BJ (cell line): ENCODE measurements around the gene PHAF1. TPM values are rescaled to one million over a fixed set of nuclear protein-coding genes. Genes with fewer than 3 reads are reported as not detected.

Experiments
- CTCF ChIA-PET: fragments of 350-600 bp; formaldehyde crosslinking; extraction: SDS; loops from one replicate; lab custom pipeline; 2021; ENCODE audit warnings: antibody characterized with exemption, inconsistent platforms; lab: Yijun Ruan, JAX
- POLR2A ChIA-PET: fragments of 300-600 bp; sonication (Branson Sonifier 250); formaldehyde crosslinking; extraction: SDS; loops from one replicate; lab custom pipeline; 2021; ENCODE audit warnings: antibody characterized with exemption; lab: Charles Lee
- DNase-seq: peaks from one replicate; pipeline ENCODE4 v3.0.0-alpha.2; 2011; ENCODE audit warnings: low read depth
- H3K27me3 ChIP-seq: 2 replicates; pipeline ENCODE4 v1.6.0; 2011; ENCODE audit warnings: low read length; ENCODE audit not compliant: control insufficient read depth, insufficient read depth
- H3K36me3 ChIP-seq: 2 replicates; pipeline ENCODE4 v1.5.1; 2011; ENCODE audit warnings: low read length; ENCODE audit not compliant: control insufficient read depth, insufficient read depth
- H3K4me3 ChIP-seq: 2 replicates; pipeline ENCODE4 v1.5.1; 2011; ENCODE audit warnings: low read depth, mild to moderate bottlenecking, control low read depth, low read length
- polyA plus RNA-seq: library from polyadenylated mRNA; depleted of rRNA; stranded (reverse); fragments of >200 nt; gene quantifications from 2 replicates; pipeline ENCODE4 v1.2.3, GENCODE V29; 2011
- TF ChIP-seq, protein P1 (sequence below): IDR thresholded peaks from 2 replicates; pipeline ENCODE4 v1.5.1; 2011; ENCODE audit warnings: low read depth, mild to moderate bottlenecking, control low read depth, inconsistent platforms, low read length, moderate library complexity; ENCODE audit not compliant: insufficient read depth

Gene PHAF1
- polyA plus RNA-seq, 1 experiment, result 27.7 TPM

DNA sequence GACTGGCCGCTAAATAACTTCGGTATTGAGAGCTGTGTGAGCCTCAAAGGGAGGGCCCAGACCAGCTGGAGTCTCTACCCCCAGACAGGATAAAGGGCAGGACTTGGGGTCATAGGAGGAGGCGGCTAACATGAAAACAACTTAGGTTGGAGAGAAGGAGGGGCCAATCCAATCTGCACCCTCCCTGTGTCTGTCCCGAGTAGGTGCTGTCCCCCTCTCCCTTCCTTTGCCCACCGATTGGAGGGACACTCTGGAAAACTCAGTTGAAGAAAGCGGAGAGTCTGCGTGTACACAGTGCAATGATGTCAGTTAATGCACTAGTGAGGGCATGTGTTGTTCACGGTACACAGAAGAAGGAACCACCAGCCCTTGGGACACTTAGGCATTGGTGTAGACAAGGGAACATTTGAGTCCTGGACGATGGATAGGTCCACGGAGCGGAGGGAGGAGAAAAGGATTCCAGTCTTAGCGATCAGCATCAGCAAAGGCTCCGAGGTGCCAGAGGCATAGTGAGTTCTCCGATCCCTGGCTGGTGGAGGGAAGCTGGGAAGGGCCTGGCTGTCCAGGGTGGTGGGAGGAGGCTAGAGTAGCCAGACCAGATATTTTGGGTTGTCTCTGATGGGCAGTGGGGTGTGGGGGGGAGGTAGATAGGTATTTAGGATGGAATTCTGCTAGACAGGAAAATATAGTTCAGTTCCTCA is 61.4 kb downstream of the PHAF1 start:
- Histone ChIP-seq H3K27me3 (peaks cover 8% of the 10 kb centered on the region; the same call in 1 of the 2 replicates), H3K4me3 (peak overlapping the region; percentile 37), H3K36me3 (no peaks in the 10 kb centered on the region)
- DNase-seq, result no peak
- ChIA-PET POLR2A (interaction anchor here (0.6 to 1.4 kb wide), 2 partner anchors 10 to 77 kb away, joined by 3 read pairs; no protein-coding TSS in a partner anchor), CTCF (interaction anchor here (1.3 to 5.1 kb wide), 6 partner anchors 10 to 163 kb away, joined by 3 to 34 read pairs (median 10); partner anchors contain the start of gene B3GNT9)
- TF ChIP-seq, protein P1, sequence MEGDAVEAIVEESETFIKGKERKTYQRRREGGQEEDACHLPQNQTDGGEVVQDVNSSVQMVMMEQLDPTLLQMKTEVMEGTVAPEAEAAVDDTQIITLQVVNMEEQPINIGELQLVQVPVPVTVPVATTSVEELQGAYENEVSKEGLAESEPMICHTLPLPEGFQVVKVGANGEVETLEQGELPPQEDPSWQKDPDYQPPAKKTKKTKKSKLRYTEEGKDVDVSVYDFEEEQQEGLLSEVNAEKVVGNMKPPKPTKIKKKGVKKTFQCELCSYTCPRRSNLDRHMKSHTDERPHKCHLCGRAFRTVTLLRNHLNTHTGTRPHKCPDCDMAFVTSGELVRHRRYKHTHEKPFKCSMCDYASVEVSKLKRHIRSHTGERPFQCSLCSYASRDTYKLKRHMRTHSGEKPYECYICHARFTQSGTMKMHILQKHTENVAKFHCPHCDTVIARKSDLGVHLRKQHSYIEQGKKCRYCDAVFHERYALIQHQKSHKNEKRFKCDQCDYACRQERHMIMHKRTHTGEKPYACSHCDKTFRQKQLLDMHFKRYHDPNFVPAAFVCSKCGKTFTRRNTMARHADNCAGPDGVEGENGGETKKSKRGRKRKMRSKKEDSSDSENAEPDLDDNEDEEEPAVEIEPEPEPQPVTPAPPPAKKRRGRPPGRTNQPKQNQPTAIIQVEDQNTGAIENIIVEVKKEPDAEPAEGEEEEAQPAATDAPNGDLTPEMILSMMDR, result no peak

DNA sequence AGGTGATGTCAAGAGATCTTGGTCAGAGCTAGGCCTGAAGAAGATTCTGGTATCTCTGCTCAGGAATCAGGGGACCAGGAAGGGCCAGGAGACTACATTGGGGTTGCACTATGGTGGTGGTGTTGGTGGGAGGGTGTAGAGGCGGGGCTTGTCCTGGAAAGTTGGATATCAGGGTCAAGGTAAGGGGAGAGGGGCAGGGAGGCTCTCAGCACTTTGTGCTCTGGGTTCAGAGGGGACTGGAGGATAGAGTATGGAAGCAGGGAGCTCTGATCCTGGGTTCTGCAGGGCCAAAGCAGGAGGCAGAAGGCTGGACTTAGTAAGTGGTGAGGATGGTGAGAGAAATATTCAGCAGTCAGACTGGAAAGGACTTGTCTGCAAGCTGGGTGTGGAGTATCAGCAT is 63.6 kb downstream of the PHAF1 start:
- TF ChIP-seq, protein P1, result no peak
- no peaks in the 10 kb centered on the region for H3K27me3 ChIP-seq
- H3K36me3 ChIP-seq, result no peaks in the 10 kb centered on the region
- POLR2A ChIA-PET, result no interaction called here
- H3K4me3 ChIP-seq, result peak overlapping the region; percentile 48
- CTCF ChIA-PET, result interaction anchor here (1.1 to 4.5 kb wide), 4 partner anchors 11 to 177 kb away, joined by 3 to 36 read pairs (median 14); partner anchors contain the start of genes FBXL8, HSF4 and TRADD
- no peak for DNase-seq

DNA sequence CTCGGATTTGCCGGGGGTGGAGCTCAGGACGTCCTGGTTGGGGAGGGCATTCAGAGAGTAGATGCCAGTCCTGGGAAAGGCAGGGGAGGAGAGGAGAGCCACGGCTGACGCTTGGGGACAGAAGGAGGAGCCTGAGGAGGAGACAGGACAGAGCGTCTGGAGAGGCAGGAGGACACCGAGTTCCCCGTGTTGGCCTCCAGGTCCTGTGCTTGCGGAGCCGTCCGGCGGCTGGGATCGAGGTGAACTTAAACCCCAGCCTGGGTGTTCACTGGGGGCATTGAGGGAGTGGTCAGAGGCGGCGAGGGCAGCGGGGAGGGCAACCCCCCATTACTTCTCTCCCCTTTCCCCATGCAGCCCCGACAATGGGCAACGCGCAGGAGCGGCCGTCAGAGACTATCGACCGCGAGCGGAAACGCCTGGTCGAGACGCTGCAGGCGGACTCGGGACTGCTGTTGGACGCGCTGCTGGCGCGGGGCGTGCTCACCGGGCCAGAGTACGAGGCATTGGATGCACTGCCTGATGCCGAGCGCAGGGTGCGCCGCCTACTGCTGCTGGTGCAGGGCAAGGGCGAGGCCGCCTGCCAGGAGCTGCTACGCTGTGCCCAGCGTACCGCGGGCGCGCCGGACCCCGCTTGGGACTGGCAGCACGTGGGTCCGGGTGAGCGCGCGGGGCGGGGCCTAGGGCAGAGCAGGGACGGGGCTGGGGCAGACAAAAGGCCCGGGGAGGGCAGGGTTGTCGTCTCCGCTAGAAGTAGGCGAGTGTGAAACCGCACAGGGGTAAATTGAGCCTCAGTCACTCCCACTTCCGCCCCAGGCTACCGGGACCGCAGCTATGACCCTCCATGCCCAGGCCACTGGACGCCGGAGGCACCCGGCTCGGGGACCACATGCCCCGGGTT is 64.3 kb downstream of the PHAF1 start:
- TF ChIP-seq, protein P1, result peak; percentile 46
- no peak for DNase-seq
- POLR2A ChIA-PET, result interaction anchor here (0.6 kb wide), 2 partner anchors 17 to 53 kb away, joined by 3 read pairs; partner anchors contain the start of gene TMEM208

DNA sequence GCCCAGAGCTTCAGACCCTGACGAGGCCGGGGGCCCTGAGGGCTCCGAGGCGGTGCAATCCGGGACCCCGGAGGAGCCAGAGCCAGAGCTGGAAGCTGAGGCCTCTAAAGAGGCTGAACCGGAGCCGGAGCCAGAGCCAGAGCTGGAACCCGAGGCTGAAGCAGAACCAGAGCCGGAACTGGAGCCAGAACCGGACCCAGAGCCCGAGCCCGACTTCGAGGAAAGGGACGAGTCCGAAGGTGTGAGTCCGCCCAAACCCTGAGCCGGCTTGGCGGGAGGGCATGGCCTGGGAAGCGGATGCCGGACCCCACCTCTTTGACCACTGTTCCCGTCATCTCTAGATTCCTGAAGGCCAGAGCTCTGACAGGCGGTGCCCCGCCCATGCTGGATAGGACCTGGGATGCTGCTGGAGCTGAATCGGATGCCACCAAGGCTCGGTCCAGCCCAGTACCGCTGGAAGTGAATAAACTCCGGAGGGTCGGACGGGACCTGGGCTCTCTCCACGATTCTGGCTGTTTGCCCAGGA is 65.0 kb downstream of the PHAF1 start:
- ChIA-PET CTCF (interaction anchor here (0.7 to 4.5 kb wide), 6 partner anchors 8 to 196 kb away, joined by 3 to 36 read pairs (median 8); partner anchors contain the start of genes FBXL8, HSF4 and TRADD), POLR2A (interaction anchor here (0.6 kb wide), 2 partner anchors 18 to 52 kb away, joined by 3 read pairs; partner anchors contain the start of gene TMEM208)
- DNase-seq, result no peak
- Histone ChIP-seq H3K27me3 (no peaks in the 10 kb centered on the region), H3K36me3 (no peaks in the 10 kb centered on the region), H3K4me3 (peak overlapping the region; percentile 48; the same call in 1 of the 2 replicates)
- TF ChIP-seq, protein P1, result no peak

More for the DNA sequence above, 64.3 kb downstream of the PHAF1 start:
- H3K27me3 ChIP-seq, result no peaks in the 10 kb centered on the region
- CTCF ChIA-PET, result interaction anchor here (1.0 to 4.5 kb wide), 6 partner anchors 9 to 177 kb away, joined by 3 to 36 read pairs (median 8); partner anchors contain the start of genes FBXL8, HSF4 and TRADD
- peak overlapping the region; percentile 48 for H3K4me3 ChIP-seq
- no peaks in the 10 kb centered on the region for H3K36me3 ChIP-seq
